Mesenchymal stem cell (in vitro differentiated cells and primary cell): ENCODE data around the gene ARG1.

ENCODE experiments used
- DNase-seq: peaks from one replicate; pipeline ENCODE4 v3.0.0-alpha.2; 2013
- H2AFZ ChIP-seq: one replicate; pipeline ENCODE4 v1.6.1; 2013; ENCODE audit warnings: low read depth, mild to moderate bottlenecking, control low read depth, inconsistent platforms, low read length, moderate library complexity
- H2AK5ac ChIP-seq: 2 replicates; pipeline ENCODE4 v1.6.1; 2013; ENCODE audit warnings: low read length, moderate library complexity, mild to moderate bottlenecking, inconsistent platforms; ENCODE audit not compliant: severe bottlenecking
- H2BK120ac ChIP-seq: one replicate; pipeline ENCODE4 v1.6.1; 2013; ENCODE audit warnings: low read depth, mild to moderate bottlenecking, inconsistent platforms, low read length, moderate library complexity
- H2BK12ac ChIP-seq, 2 experiments: one replicate each; pipeline ENCODE4 v1.6.1; 2013; ENCODE audit warnings: inconsistent platforms in 2 of 2, low read length in 2 of 2, mild to moderate bottlenecking in 2 of 2, moderate library complexity in 2 of 2, control low read depth in 1 of 2
- H2BK15ac ChIP-seq: one replicate; pipeline ENCODE4 v1.6.1; 2013; ENCODE audit warnings: mild to moderate bottlenecking, low read depth, inconsistent platforms; ENCODE audit not compliant: poor library complexity, severe bottlenecking
- H2BK5ac ChIP-seq: 2 replicates; pipeline ENCODE4 v1.6.1; 2013; ENCODE audit warnings: low read depth, mild to moderate bottlenecking, low read length, control low read depth, inconsistent platforms; ENCODE audit not compliant: poor library complexity, severe bottlenecking
- H3K14ac ChIP-seq, 2 experiments: one replicate each; pipeline ENCODE4 v1.6.1; 2013; ENCODE audit warnings: inconsistent platforms in 2 of 2, low read length in 2 of 2, control low read depth in 1 of 2, mild to moderate bottlenecking in 1 of 2, moderate library complexity in 1 of 2
- H3K18ac ChIP-seq, 2 experiments: one replicate each; pipeline ENCODE4 v1.6.1; 2013; ENCODE audit warnings: inconsistent platforms in 2 of 2, low read length in 2 of 2, control low read depth in 1 of 2, low read depth in 1 of 2, mild to moderate bottlenecking in 1 of 2
- H3K23ac ChIP-seq, 2 experiments: one replicate each; pipeline ENCODE4 v1.6.1; 2013; ENCODE audit warnings: inconsistent platforms in 2 of 2, low read length in 2 of 2, mild to moderate bottlenecking in 2 of 2, moderate library complexity in 2 of 2, control low read depth in 1 of 2
- H3K27ac ChIP-seq: 2 replicates; pipeline ENCODE4 v1.5.1; 2013; ENCODE audit warnings: mild to moderate bottlenecking, moderate library complexity, low read length, control low read depth, inconsistent platforms; ENCODE audit not compliant: poor library complexity, severe bottlenecking
- H3K27me3 ChIP-seq, 2 experiments: 2 replicates each; pipeline versions ENCODE4 v1.6.1 to v1.7.0; 2013; ENCODE audit warnings: low read length in 2 of 2, mild to moderate bottlenecking in 2 of 2, moderate library complexity in 2 of 2, control low read depth in 1 of 2, inconsistent platforms in 1 of 2; ENCODE audit not compliant: control insufficient read depth in 1 of 2, insufficient read depth in 1 of 2
- H3K36me3 ChIP-seq, 2 experiments: 2 replicates each; pipeline versions ENCODE4 v1.6.1 to v1.7.0; 2013; ENCODE audit warnings: low read length in 2 of 2, control low read depth in 1 of 2, inconsistent platforms in 1 of 2, low read depth in 1 of 2, mild to moderate bottlenecking in 1 of 2; ENCODE audit not compliant: insufficient read depth in 2 of 2, control insufficient read depth in 1 of 2
- H3K4ac ChIP-seq, 2 experiments: one replicate each; pipeline ENCODE4 v1.6.1; 2013; ENCODE audit warnings: inconsistent platforms in 2 of 2, low read length in 2 of 2, mild to moderate bottlenecking in 2 of 2, moderate library complexity in 2 of 2, control low read depth in 1 of 2, low read depth in 1 of 2
- H3K4me1 ChIP-seq: 2 replicates; pipeline ENCODE4 v1.6.1; 2013; ENCODE audit warnings: low read depth, low read length, control low read depth; ENCODE audit not compliant: control insufficient read depth, insufficient read depth
- H3K4me2 ChIP-seq: 2 replicates; pipeline ENCODE4 v1.6.1; 2013; ENCODE audit warnings: low read length, mild to moderate bottlenecking, inconsistent platforms; ENCODE audit not compliant: poor library complexity, severe bottlenecking
- H3K4me3 ChIP-seq, 2 experiments: 2 replicates each; pipeline versions ENCODE4 v1.5.1 to v1.7.0; 2013; ENCODE audit warnings: low read length in 2 of 2, mild to moderate bottlenecking in 2 of 2, control low read depth in 1 of 2, low read depth in 1 of 2; ENCODE audit not compliant: insufficient read depth in 1 of 2
- H3K79me1 ChIP-seq: replicated peaks from 2 replicates; pipeline ENCODE4 v1.6.1; 2013; ENCODE audit warnings: mild to moderate bottlenecking, control low read depth, low read length, inconsistent platforms; ENCODE audit not compliant: poor library complexity, severe bottlenecking
- H3K9ac ChIP-seq: 2 replicates; pipeline ENCODE4 v1.7.0; 2013; ENCODE audit warnings: mild to moderate bottlenecking, low read length, moderate library complexity
- H3K9me3 ChIP-seq: 2 replicates; pipeline ENCODE4 v1.7.0; 2013; ENCODE audit warnings: mild to moderate bottlenecking, low read length; ENCODE audit not compliant: control insufficient read depth
- H4K8ac ChIP-seq: one replicate; pipeline ENCODE4 v1.6.1; 2013; ENCODE audit warnings: inconsistent platforms, mild to moderate bottlenecking, low read length, moderate library complexity
- H4K91ac ChIP-seq: one replicate; pipeline ENCODE4 v1.6.1; 2013; ENCODE audit warnings: mild to moderate bottlenecking, low read length, inconsistent platforms
- WGBS: methylation state at CpG from one replicate; pipeline ENCODE4 v1.1.7; 2013; ENCODE audit warnings: mixed read lengths; 5-methylcytosine and 5-hydroxymethylcytosine counted together

Gene ARG1

DNA sequence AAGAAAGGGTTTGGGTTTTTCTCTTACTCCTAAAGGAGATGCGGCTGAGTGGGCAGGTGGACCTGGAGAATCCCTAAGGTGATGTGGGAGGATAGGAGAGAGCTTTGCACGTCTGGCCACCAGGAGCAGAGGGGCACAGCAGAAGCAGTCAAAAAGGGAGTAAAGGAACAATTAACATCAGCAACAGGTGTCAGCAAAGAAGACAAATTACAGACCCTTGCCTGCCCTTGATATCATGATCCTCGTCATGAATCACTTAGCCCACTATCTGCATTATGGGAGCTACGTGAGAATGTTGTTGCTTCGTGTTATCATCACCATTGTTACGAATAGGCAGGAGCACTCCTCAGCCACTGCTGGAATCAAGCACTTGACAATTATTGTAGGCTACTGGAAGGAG is 25.5 kb upstream of the ARG1 start:
- Histone ChIP-seq H3K9ac (no peak overlapping the region), H3K9me3 (no peaks in the 10 kb centered on the region), H2BK15ac (no peak overlapping the region), H3K4ac (no peak overlapping the region), H2BK5ac (no peak overlapping the region), H3K4me1 (no peaks in the 10 kb centered on the region), H2BK12ac (no peak overlapping the region), H3K14ac (peak overlapping the region in 1 of 2 experiments; percentile 51), H3K79me1 (no peaks in the 10 kb centered on the region), H3K27ac (no peak overlapping the region), H3K27me3 (peaks cover 0 to 6% of the 10 kb centered on the region in 2 experiments), H2BK120ac (no peak overlapping the region), H3K23ac (no peak overlapping the region), H4K8ac (no peak overlapping the region), H3K4me3 (no peak overlapping the region), H3K4me2 (no peak overlapping the region), H4K91ac (no peak overlapping the region), H3K36me3 (no peaks in the 10 kb centered on the region), H2AK5ac (no peak overlapping the region), H3K18ac (no peak overlapping the region), H2AFZ (no peak overlapping the region)
- WGBS: 82% methylated on average over 6 of the region's 6 CpGs
- DNase-seq: no peak

DNA sequence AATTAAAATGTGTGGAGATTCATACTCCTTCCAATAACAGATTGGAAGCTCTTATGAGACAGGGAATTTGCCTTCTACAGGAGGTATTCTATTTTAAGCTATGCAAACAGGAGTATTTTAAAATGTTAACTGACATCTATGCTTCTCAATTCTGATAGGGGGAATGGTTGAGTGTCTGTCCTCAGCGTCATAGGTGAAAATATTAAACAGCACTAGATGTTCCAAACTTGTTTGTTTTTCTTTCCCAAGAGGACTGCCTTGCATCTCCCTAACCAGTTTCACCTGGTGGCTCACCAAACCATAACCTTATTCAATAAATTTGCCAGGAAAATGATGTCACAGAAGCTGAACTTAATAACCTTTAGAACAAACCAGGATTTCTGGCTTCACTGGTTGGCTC is 24.6 kb upstream of the ARG1 start:
- no peaks in the 10 kb centered on the region for H3K9me3 ChIP-seq
- H2AFZ ChIP-seq: no peak overlapping the region
- no peak for DNase-seq
- H3K4ac ChIP-seq: no peak overlapping the region
- H3K79me1 ChIP-seq: no peaks in the 10 kb centered on the region
- H3K4me1 ChIP-seq: no peaks in the 10 kb centered on the region
- peaks cover 0 to 6% of the 10 kb centered on the region in 2 experiments for H3K27me3 ChIP-seq
- H3K4me3 ChIP-seq: no peak overlapping the region
- WGBS: 100% methylated on average over 1 of the region's 1 CpG
- H2BK120ac ChIP-seq: no peak overlapping the region
- H2BK5ac ChIP-seq: no peak overlapping the region
- H3K14ac ChIP-seq: no peak overlapping the region
- H3K36me3 ChIP-seq: no peaks in the 10 kb centered on the region
- H3K23ac ChIP-seq: no peak overlapping the region
- no peak overlapping the region for H3K9ac ChIP-seq
- H3K18ac ChIP-seq: no peak overlapping the region
- no peak overlapping the region for H4K8ac ChIP-seq
- no peak overlapping the region for H3K27ac ChIP-seq
- no peak overlapping the region for H2BK15ac ChIP-seq
- no peak overlapping the region for H3K4me2 ChIP-seq
- H4K91ac ChIP-seq: no peak overlapping the region
- H2AK5ac ChIP-seq: no peak overlapping the region
- no peak overlapping the region for H2BK12ac ChIP-seq

DNA sequence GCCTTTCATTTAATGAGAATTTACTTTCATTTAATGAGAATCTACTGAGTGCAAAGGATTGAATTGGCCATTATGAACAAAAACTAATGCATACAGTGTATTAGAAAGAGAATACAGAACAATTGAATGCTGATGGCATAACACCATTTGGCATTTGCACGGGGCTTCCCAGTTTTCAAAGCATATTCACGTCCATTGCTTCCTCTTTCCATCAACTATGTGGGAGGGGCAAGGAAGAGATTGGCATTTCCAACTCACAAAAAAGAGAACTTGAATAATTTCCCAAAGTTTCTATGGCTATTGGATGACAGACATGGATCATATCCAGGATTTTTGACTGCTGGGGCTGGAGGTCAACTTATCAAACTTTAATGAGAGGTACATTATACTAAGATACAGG is 23.2 kb upstream of the ARG1 start:
- Histone ChIP-seq H4K8ac (no peak overlapping the region), H3K9ac (no peak overlapping the region), H3K4me1 (no peaks in the 10 kb centered on the region), H3K14ac (no peak overlapping the region), H3K4ac (no peak overlapping the region), H3K36me3 (no peaks in the 10 kb centered on the region), H2AFZ (no peak overlapping the region), H3K79me1 (no peaks in the 10 kb centered on the region), H2BK12ac (no peak overlapping the region), H2BK120ac (no peak overlapping the region), H3K27me3 (peaks cover 0 to 6% of the 10 kb centered on the region in 2 experiments), H2BK15ac (no peak overlapping the region), H3K27ac (no peak overlapping the region), H3K18ac (no peak overlapping the region), H3K4me3 (no peak overlapping the region), H3K9me3 (no peaks in the 10 kb centered on the region), H2BK5ac (no peak overlapping the region), H2AK5ac (no peak overlapping the region), H3K4me2 (no peak overlapping the region), H4K91ac (no peak overlapping the region), H3K23ac (no peak overlapping the region)
- WGBS: 100% methylated on average over 1 of the region's 2 CpGs
- no peak for DNase-seq

DNA sequence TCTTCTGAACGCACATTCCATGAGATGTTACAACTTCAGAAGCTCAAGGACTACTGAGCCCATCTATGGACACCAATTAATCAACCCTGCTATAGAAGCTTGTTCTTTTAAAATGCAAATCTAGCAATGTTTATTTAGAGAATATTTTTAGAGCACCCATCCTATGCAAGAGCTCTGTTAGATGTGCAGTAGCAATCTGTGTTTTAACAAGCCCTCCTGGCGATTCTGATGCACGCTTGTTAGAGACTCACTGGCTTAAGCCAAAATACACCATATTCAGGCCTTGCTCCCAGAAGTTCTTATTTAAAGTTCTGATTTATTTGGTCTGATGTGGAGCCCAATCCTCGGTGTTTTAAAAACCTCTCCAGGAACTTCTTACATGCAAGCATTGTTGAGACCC is 21.1 kb upstream of the ARG1 start:
- H2AK5ac ChIP-seq: no peak overlapping the region
- H3K79me1 ChIP-seq: no peaks in the 10 kb centered on the region
- H3K4me3 ChIP-seq: no peak overlapping the region
- H3K36me3 ChIP-seq: no peaks in the 10 kb centered on the region
- H3K23ac ChIP-seq: no peak overlapping the region
- H2BK12ac ChIP-seq: no peak overlapping the region
- H2AFZ ChIP-seq: no peak overlapping the region
- H3K4me2 ChIP-seq: no peak overlapping the region
- H3K9ac ChIP-seq: no peak overlapping the region
- H2BK5ac ChIP-seq: no peak overlapping the region
- no peak overlapping the region for H4K8ac ChIP-seq
- no peak overlapping the region for H4K91ac ChIP-seq
- 90% methylated on average over 2 of the region's 4 CpGs for WGBS
- no peak overlapping the region for H3K27ac ChIP-seq
- peaks cover 0 to 6% of the 10 kb centered on the region in 2 experiments for H3K27me3 ChIP-seq
- no peak for DNase-seq
- H3K14ac ChIP-seq: no peak overlapping the region
- H2BK120ac ChIP-seq: no peak overlapping the region
- H3K9me3 ChIP-seq: no peaks in the 10 kb centered on the region
- no peak overlapping the region for H3K18ac ChIP-seq
- no peaks in the 10 kb centered on the region for H3K4me1 ChIP-seq
- no peak overlapping the region for H3K4ac ChIP-seq
- no peak overlapping the region for H2BK15ac ChIP-seq
